Heart right ventricle (tissue), 16 donors: ENCODE measurements around the gene PRR14. TPM values are rescaled to one million over a fixed set of nuclear protein-coding genes. Genes with fewer than 3 reads are reported as not detected.

Experiments used
- ATAC-seq, 8 donors: fragments of 200-7000 bp; cut with Tn5 transposase; one replicate each; pipeline ENCODE4 v1.9.1; 2020; ENCODE audit warnings: mild to moderate bottlenecking in 8 of 8, moderate library complexity in 8 of 8, moderate number of reproducible peaks in 1 of 8
- DNase-seq, 2 donors: peaks; one replicate each; pipeline ENCODE4 v3.0.0-alpha.2; 2020
- H3K27ac ChIP-seq, 10 donors: fragments of 200-600 bp; sonication (generic) in 2 of 10; one replicate each; pipeline versions ENCODE4 v1.5.0 to v1.8.0; 2020 to 2022; ENCODE audit warnings: mild to moderate bottlenecking in 3 of 10
- H3K27me3 ChIP-seq, 7 donors: fragments of 200-600 bp; one replicate each; pipeline ENCODE4 v1.8.0; 2021 to 2022; ENCODE audit warnings: mild to moderate bottlenecking in 2 of 7
- H3K36me3 ChIP-seq, 9 donors: fragments of 200-600 bp; sonication (generic) in 1 of 9; one replicate each; pipeline versions ENCODE4 v1.5.0 to v1.8.0; 2020 to 2022; ENCODE audit warnings: mild to moderate bottlenecking in 2 of 9
- H3K4me1 ChIP-seq, 9 donors: fragments of 200-600 bp; sonication (generic) in 1 of 9; one replicate each; pipeline versions ENCODE4 v1.5.0 to v1.8.0; 2020 to 2022; ENCODE audit warnings: mild to moderate bottlenecking in 4 of 9
- H3K4me3 ChIP-seq, 10 donors: fragments of 200-600 bp; sonication (generic) in 2 of 10; one replicate each; pipeline versions ENCODE4 v1.5.0 to v1.8.0; 2020 to 2022; ENCODE audit warnings: mild to moderate bottlenecking in 7 of 10, moderate library complexity in 2 of 10
- H3K9me3 ChIP-seq, 11 donors: fragments of 200-600 bp in 10 of 11; sonication (generic) in 2 of 11; one replicate each; pipeline versions ENCODE4 v1.5.0 to v1.8.0; 2013 to 2022; ENCODE audit warnings: mild to moderate bottlenecking in 2 of 11, control low read depth in 1 of 11, moderate library complexity in 1 of 11
- WGBS, 2 donors: extraction: QIAGEN DNeasy Blood & Tissue Kit; methylation state at CpG; one replicate each; pipeline ENCODE4 v1.1.7; 2013; ENCODE audit warnings: inconsistent platforms in 1 of 2; 5-methylcytosine and 5-hydroxymethylcytosine counted together
- intact Hi-C, 10 donors: fragments of 100-400 bp; cut with DNase I; formaldehyde crosslinking; loops; one replicate each; pipeline versions ENCODE4 v1.11.1 to v1.14.2; 2022
- polyA plus RNA-seq, 2 donors: library from polyadenylated mRNA; stranded (reverse); fragments of 200-250 nt; gene quantifications; one replicate each; pipeline ENCODE4 v1.2.3, GENCODE V29; 2013
- total RNA-seq, 10 donors: library from RNA; stranded (reverse); fragmentation: NEBNext Ultra II Directional in 3 of 10; extraction: Animal tissue kit (Norgen Biotek cat#: 25700) in 3 of 10; gene quantifications; one replicate each; pipeline versions ENCODE4 v1.2.1 to v1.2.4, GENCODE V29; 2021 to 2023
- TF ChIP-seq, protein P1 (sequence below), 9 donors: fragments of 200-600 bp; sonication (generic) in 2 of 9; IDR thresholded peaks; one replicate each; pipeline versions ENCODE4 v1.5.0 to v1.8.0; 2021 to 2022; ENCODE audit warnings: antibody characterized with exemption in 9 of 9, mild to moderate bottlenecking in 5 of 9, moderate library complexity in 1 of 9
- donor health status: Arrhythmogenic right ventricular cardiomyopathy.
- donor health status: ischemic (EF 13 %, LVEDD 7.1; RV severe dilation, severe dysfunction).
- donor health status: healthy with polysubstance abuse.
- donor health status: DM: no; HTN: yes; CAD: no.
- donor health status: DM: no; HTN: no; CAD: no.
- donor health status: ischemic (EF 25% LVEDD 6.9; RV normal size, moderate dysfunction).
- donor health status: ischemic (EF 25% LVEDD 5.7; RV mildly dilated, moderate dysfunction).
- donor health status: healthy.
- donor health status: DM: yes; HTN: yes; CAD: no.
- donor health status: Ischemic cardiomyopathy.
- donor health status: ischemic (EF 35%, LVEDD 5.7; RV mildly dilated, moderate dysfunction).
- donor health status: nonischemic (EF 11% LVEDD 7.7; RV severe dilation, severe dysfunction).
- donor health status: DM: yes; HTN: yes; CAD: no.
- donor health status: PGD.
- donor health status: ischemic (EF 29% LVEDD 5.4; RV normal size, mild dysfunction).
- donor health status: nonischemic (EF 23%, LVEDD 6.1; RV moderate dilation, normal function).

Gene PRR14
- total and polyA plus RNA-seq, 12 donors: 9.9 to 58.1 (median 17.8) TPM

GRCh38 chr16:30703971-30704370 is 53.2 kb downstream of the PRR14 start:
- peaks cover 0 to 30% (median 24%) of the 10 kb centered on the region in 9 donors for H3K4me1 ChIP-seq
- peaks cover 5 to 93% (median 80%) of the 10 kb centered on the region in 9 donors for H3K36me3 ChIP-seq
- DNase-seq: no peak
- H3K27ac ChIP-seq: no peak overlapping the region
- no peaks in the 10 kb centered on the region for H3K9me3 ChIP-seq
- WGBS, 2 donors: 92 to 93% methylated on average over 10 of the region's 10 CpGs
- H3K27me3 ChIP-seq: no peaks in the 10 kb centered on the region
- TF ChIP-seq, protein P1, sequence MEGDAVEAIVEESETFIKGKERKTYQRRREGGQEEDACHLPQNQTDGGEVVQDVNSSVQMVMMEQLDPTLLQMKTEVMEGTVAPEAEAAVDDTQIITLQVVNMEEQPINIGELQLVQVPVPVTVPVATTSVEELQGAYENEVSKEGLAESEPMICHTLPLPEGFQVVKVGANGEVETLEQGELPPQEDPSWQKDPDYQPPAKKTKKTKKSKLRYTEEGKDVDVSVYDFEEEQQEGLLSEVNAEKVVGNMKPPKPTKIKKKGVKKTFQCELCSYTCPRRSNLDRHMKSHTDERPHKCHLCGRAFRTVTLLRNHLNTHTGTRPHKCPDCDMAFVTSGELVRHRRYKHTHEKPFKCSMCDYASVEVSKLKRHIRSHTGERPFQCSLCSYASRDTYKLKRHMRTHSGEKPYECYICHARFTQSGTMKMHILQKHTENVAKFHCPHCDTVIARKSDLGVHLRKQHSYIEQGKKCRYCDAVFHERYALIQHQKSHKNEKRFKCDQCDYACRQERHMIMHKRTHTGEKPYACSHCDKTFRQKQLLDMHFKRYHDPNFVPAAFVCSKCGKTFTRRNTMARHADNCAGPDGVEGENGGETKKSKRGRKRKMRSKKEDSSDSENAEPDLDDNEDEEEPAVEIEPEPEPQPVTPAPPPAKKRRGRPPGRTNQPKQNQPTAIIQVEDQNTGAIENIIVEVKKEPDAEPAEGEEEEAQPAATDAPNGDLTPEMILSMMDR (IDR thresholded peaks at IDR 0.05): no peak
- no peak overlapping the region for H3K4me3 ChIP-seq
- intact Hi-C loops: loop anchor here in 2 of 10 donors (5.0 to 10.0 kb wide), 2 partner anchors 38 to 61 kb away; partner anchors contain the start of genes CFAP119 (in 1 of the 2) and RNF40 (in 1 of the 2)
- no peak for ATAC-seq

Other genes with a start within 250 kb of the PRR14 start
- 1 to 10 TPM; 3.8 to 9.0 (median 5.1) TPM for gene ZNF771, start 243.4 kb upstream of the PRR14 start, total RNA-seq
- 10 to 100 TPM in 1 of 2 donors, 1 to 10 TPM in 1; 5.0 to 23.2 TPM for gene ZNF771, start 243.4 kb upstream of the PRR14 start, polyA plus RNA-seq
- 10 to 100 TPM; 22.8 to 39.9 (median 29.7) TPM for gene DCTPP1, start 220.9 kb upstream of the PRR14 start, total RNA-seq
- gene DCTPP1, start 220.9 kb upstream of the PRR14 start, polyA plus RNA-seq: 10 to 100 TPM; 12.0 to 42.6 TPM
- 10 to 100 TPM; 23.5 to 49.3 (median 29.3) TPM for gene SEPHS2, start 205.1 kb upstream of the PRR14 start, total RNA-seq
- gene SEPHS2, start 205.1 kb upstream of the PRR14 start, polyA plus RNA-seq: 10 to 100 TPM; 17.3 to 47.0 TPM
- 10 to 100 TPM in 1 of 10 donors, 1 to 10 TPM in 7, under 1 TPM in 2; 0.79 to 18.2 (median 1.9) TPM for gene ITGAL, start 178.2 kb upstream of the PRR14 start, total RNA-seq
- 1 to 10 TPM in 1 of 2 donors, under 1 TPM in 1; 0.52 to 1.2 TPM for gene ITGAL, start 178.2 kb upstream of the PRR14 start, polyA plus RNA-seq
- 10 to 100 TPM; 36.0 to 71.7 (median 43.3) TPM for gene ZNF768, start 124.4 kb upstream of the PRR14 start, total RNA-seq
- 10 to 100 TPM; 51.8 to 75.1 TPM for gene ZNF768, start 124.4 kb upstream of the PRR14 start, polyA plus RNA-seq
- 10 to 100 TPM in 7 of 10 donors, 1 to 10 TPM in 3; 8.5 to 14.3 (median 10.7) TPM for gene ZNF747, start 116.1 kb upstream of the PRR14 start, total RNA-seq
- 1 to 10 TPM; 8.5 to 9.2 TPM for gene ZNF747, start 116.1 kb upstream of the PRR14 start, polyA plus RNA-seq
- gene ZNF764, start 92.6 kb upstream of the PRR14 start, total RNA-seq: 10 to 100 TPM in 5 of 10 donors, 1 to 10 TPM in 5; 6.3 to 15.3 (median 10.3) TPM
- gene ZNF764, start 92.6 kb upstream of the PRR14 start, polyA plus RNA-seq: 10 to 100 TPM in 1 of 2 donors, 1 to 10 TPM in 1; 5.6 to 11.7 TPM
- gene ZNF688, start 79.2 kb upstream of the PRR14 start, total RNA-seq: 10 to 100 TPM in 7 of 10 donors, 1 to 10 TPM in 3; 6.3 to 16.2 (median 12.4) TPM
- 10 to 100 TPM in 1 of 2 donors, 1 to 10 TPM in 1; 9.3 to 23.8 TPM for gene ZNF688, start 79.2 kb upstream of the PRR14 start, polyA plus RNA-seq
- gene ZNF785, start 65.3 kb upstream of the PRR14 start, total RNA-seq: 1 to 10 TPM; 2.8 to 8.4 (median 5.4) TPM
- gene ZNF785, start 65.3 kb upstream of the PRR14 start, polyA plus RNA-seq: 1 to 10 TPM; 3.0 to 7.4 TPM
- gene ZNF689, start 40.6 kb upstream of the PRR14 start, total RNA-seq: 1 to 10 TPM; 4.0 to 7.4 (median 5.6) TPM
- gene ZNF689, start 40.6 kb upstream of the PRR14 start, polyA plus RNA-seq: 1 to 10 TPM; 2.7 to 3.1 TPM
- 10 to 100 TPM; 24.6 to 38.5 (median 27.5) TPM for gene FBRS, start 7.5 kb downstream of the PRR14 start, total RNA-seq
- gene FBRS, start 7.5 kb downstream of the PRR14 start, polyA plus RNA-seq: 10 to 100 TPM; 30.5 to 40.2 TPM
- gene SRCAP, start 48.2 kb downstream of the PRR14 start, total RNA-seq: 10 to 100 TPM; 40.1 to 60.6 (median 46.7) TPM
- gene SRCAP, start 48.2 kb downstream of the PRR14 start, polyA plus RNA-seq: 10 to 100 TPM in 1 of 2 donors, 1 to 10 TPM in 1; 2.6 to 26.3 TPM
- 10 to 100 TPM; 12.1 to 21.3 (median 15.0) TPM for gene PHKG2, start 97.5 kb downstream of the PRR14 start, total RNA-seq
- gene PHKG2, start 97.5 kb downstream of the PRR14 start, polyA plus RNA-seq: 10 to 100 TPM; 29.1 to 40.7 TPM
- 1 to 10 TPM in 5 of 10 donors, under 1 TPM in 5; 0.44 to 2.2 (median 0.90) TPM for gene CFAP119, start 111.1 kb downstream of the PRR14 start, total RNA-seq
- 1 to 10 TPM; 1.9 to 2.3 TPM for gene CFAP119, start 111.1 kb downstream of the PRR14 start, polyA plus RNA-seq
- gene RNF40, start 111.4 kb downstream of the PRR14 start, total RNA-seq: 10 to 100 TPM; 33.0 to 69.9 (median 42.6) TPM
- 10 to 100 TPM; 40.2 to 50.2 TPM for gene RNF40, start 111.4 kb downstream of the PRR14 start, polyA plus RNA-seq
- 10 to 100 TPM; 20.3 to 35.5 (median 27.6) TPM for gene ZNF629, start 136.2 kb downstream of the PRR14 start, total RNA-seq
- gene ZNF629, start 136.2 kb downstream of the PRR14 start, polyA plus RNA-seq: 10 to 100 TPM in 1 of 2 donors, 1 to 10 TPM in 1; 7.3 to 15.4 TPM
- gene BCL7C, start 243.1 kb downstream of the PRR14 start, total RNA-seq: 10 to 100 TPM; 24.2 to 31.3 (median 27.0) TPM
- 10 to 100 TPM; 30.5 to 68.8 TPM for gene BCL7C, start 243.1 kb downstream of the PRR14 start, polyA plus RNA-seq
- gene CTF1, start 245.7 kb downstream of the PRR14 start, total RNA-seq: 10 to 100 TPM in 9 of 10 donors, 1 to 10 TPM in 1; 8.6 to 28.2 (median 19.9) TPM
- gene CTF1, start 245.7 kb downstream of the PRR14 start, polyA plus RNA-seq: 10 to 100 TPM in 1 of 2 donors, 1 to 10 TPM in 1; 6.5 to 10.4 TPM